ENCODE measurements around the gene ECI2.

The ECI2 gene, protein sequence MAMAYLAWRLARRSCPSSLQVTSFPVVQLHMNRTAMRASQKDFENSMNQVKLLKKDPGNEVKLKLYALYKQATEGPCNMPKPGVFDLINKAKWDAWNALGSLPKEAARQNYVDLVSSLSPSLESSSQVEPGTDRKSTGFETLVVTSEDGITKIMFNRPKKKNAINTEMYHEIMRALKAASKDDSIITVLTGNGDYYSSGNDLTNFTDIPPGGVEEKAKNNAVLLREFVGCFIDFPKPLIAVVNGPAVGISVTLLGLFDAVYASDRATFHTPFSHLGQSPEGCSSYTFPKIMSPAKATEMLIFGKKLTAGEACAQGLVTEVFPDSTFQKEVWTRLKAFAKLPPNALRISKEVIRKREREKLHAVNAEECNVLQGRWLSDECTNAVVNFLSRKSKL

DNA sequence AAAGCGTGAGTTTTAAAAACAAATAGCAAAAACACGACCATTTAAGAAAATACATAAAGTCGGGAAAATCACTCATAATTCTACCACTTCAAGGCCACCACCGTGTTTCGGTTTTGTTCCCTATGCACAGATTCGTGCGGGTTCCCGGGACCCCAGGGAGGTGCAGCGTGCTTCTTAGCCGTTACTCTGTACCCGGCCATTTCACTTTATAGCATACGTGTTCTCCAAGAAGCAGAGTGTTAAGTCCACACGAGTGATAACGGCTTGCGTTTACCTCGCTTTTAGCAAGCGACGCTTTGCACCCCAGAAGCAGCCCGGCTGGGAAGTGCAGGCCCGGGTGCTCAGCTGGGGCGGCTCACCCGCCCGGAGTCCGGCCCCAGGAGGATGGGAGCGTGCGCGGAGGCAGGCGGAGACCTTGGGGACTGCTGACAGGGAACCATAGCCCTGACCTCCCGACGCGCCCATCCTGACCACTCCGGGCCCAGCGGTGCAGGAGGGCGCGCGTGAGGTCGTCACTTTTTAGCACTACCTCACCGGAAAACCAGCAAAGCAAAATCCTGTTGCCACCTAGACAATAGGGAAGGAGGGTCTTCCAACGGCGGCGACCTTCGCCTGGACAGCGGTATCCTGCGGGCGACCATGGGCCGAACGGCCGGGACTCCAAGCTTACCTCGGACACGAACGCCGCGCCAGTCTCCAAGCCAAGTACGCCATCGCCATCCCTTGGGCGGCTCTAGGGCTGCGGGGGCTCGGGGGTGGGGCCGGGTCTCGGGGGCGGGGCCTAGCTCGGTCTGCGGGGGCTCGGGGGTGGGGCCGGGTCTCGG lies at the start of gene ECI2:
TSS of gene ECI2 (minus strand) at position 735 of the 824 bp plus-strand sequence. CDS start at position 720, 15 bp downstream.
- DNase-seq (ENCODE audit: low spot score), result peak; percentile 65

DNA sequence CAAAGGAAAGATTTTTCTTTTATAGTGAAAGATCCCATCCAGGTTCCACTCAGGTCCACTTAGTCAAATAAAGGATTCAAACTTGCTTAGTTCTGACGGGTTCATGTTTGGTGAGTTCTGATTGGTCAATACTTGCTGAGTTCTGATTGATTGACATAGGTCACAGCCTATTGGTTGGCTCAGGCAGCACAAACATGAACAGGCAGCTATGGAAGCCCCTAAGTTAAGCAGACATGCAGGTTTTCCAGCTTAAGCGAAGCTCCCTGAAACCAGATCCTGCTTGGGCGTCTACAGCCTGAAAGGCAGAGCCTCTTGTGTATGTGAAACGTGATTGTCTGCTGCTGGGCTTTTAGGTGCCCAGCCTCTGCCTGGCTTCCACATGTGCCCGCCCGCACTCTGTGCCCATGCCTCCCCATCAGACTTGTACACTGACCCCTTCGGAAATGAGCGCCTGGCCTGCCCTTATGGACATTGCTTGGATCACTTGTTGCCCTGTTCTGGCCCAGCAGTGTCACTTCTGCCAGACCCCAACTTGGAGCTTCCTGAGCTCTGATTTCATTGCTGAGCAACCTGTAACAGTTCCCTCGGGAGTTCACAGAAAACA lies 45.4 kb upstream of the ECI2 start:
- DNase-seq (ENCODE audit: low spot score), result no peak

DNA sequence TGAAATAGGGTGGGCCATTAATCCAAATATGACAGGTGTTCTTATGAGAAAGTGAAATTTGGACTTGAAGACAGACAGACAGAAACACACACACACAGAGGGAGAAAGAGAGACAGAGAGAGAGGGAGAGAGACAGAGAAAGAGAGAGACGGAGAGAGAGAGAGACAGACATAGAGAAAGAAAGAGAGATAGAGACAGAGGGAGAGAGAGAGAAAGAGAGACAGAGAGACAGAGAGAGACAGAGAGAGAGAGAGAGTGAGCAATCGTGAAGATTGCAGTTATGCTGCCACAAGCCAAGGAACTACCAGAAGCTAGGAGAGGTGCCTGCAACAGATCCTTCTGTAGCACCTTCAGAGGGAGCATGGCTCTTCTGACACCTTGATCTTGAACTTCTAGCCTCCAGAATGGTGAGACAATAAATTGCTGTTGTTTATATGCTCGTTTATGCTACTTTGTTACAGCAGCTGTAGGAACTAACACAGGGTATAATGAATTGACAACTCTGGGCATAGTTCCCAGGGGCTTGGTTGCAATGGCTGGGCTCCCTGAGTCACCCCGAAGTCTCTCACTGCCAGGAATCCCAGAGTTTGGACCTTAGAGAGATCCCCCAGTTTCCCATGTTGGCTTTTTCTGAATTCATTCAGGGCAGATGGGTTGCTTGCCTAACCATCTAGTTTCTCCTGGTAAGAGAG lies 44.7 kb upstream of the ECI2 start:
- no peak for DNase-seq (ENCODE audit: low spot score)

DNA sequence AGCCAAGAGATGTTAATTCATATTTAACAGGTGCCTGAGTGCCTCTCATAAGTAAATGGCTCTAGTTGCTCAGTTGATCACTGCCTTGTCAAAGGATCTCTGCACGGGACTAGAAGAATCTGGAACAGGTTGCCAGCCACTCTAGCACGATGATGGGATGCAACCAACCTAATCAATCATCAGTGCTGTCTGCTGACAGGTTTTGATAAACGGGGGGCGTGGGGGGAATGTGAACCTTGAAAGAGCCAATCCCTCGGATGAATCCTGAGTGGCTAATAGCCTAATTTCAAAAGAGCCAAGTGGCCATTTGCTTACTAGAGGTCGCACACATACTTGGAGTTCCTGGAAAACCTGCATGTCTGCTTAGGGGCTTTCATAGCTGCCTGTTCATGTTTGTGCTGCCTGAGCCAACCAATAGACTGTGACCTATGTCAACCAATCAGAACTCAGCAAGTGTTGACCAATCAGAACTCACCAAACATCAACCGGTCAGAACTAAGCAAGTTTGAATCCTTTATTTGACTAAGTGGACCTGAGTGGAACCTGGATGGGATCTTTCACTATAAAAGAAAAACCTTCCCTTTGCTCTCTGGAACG lies 43.5 kb upstream of the ECI2 start:
- no peak for DNase-seq (ENCODE audit: low spot score)

DNA sequence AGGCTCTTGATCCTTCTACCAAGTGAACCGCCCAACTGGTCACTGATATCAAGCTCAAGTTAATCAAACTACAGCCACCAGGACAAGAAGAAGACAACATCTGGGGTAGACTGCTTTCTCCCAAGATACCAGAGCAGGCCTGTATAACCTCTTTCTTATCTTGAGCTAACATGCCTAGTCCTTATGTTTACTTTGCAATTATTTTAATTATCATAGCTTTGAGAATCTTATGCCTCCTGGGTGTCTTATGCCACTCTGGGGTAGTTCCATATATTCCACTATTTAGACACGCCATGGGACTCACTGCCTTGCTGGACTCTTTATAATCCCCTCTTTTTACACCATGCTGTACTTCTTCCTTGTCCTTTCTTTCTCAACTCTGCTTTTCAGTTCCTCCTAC lies 41.5 kb upstream of the ECI2 start:
- DNase-seq (ENCODE audit: low spot score), result no peak

DNA sequence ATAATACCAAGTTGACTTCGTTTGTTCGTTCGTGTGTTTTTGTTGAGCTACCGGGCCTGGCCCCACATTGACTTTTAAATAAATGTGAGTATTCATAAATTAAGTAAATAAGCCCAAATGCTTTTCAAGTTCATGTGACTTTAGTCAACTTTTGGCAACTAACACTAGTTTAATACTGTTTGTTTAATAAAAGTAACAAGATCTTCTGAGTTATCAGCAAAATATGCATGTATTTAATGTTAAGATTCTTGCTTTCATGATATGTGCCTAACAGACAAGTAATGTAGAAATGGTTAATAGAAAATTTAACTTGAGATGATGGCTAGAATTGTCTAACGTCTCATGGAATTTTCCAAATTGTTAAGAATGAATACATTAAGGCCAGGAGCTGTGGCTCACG lies 38.7 kb upstream of the ECI2 start:
- no peak for DNase-seq (ENCODE audit: low spot score)

DNA sequence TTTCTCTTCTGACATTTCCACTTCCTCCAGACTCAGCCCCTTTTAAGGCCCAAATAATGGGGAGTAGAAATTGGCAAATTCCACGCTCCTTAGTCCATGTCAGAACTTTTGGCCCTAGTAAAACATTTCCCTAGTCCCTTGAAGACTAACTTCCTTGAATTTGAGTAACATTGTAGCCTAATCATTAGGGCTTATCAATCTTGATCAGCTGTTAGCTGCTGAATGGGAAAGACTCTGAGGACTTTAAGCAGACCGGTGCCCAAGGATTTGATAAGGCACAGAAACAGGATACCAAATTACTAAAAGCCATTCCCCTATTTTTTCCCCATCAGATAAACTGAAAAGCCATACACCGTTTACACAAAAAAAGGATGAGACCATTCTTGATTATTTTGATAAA lies 37.0 kb upstream of the ECI2 start:
- no peak for DNase-seq (ENCODE audit: low spot score)

DNA sequence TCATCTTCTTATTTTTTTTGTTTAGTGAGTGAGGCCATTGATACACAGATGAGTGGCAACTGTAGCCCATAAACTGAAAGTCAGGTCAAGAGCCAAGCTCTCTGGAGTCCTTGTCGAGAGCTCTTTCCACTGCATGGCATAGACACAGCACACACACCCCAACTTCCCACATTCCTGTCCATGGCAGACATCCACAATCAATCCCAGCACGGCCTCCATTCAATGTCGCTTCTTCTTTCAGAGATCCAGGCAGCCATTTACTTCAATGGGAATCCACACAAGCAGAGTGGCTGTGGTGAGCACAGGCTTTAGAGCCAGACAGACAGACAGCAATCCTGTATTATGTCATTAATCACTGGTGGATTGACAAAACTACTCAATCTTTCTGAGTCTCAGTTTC lies 34.9 kb upstream of the ECI2 start:
- DNase-seq (ENCODE audit: low spot score), result no peak

DNA sequence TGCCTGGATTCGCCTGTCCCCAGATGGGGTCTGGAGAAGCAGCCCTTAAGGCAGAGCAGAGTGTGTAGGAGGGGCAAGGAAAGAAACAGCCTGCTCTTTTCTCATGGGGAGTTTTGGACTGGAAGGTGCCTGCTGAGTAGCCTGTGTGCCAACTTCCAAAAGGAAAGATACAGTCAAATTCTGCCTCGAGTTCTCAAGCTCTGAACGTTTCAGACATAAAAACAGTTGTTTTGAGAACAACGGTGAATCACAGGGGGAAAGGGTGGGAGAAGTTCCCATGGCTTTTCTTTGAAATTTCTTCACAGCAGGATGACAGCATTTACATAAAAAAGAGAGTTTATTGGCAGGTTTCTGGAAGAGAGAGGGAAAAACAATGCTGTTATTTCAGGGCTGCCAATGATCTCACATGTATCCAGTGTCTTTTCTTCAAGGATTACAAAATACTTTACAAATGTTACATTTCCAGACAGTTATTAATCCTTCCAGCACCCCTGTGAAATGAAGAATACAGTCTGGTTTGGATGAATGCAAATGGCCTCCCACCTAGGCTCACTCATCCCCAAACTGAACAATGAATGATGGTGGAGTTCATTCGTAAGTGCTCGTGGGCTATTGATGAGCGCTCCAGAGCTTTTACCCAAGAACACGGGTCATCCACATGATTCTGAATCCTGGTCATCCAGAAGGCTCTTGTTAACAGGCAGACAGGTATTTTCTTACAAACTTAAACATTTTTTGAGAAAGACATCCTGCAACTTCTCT lies 33.8 kb upstream of the ECI2 start:
- no peak for DNase-seq (ENCODE audit: low spot score)

DNA sequence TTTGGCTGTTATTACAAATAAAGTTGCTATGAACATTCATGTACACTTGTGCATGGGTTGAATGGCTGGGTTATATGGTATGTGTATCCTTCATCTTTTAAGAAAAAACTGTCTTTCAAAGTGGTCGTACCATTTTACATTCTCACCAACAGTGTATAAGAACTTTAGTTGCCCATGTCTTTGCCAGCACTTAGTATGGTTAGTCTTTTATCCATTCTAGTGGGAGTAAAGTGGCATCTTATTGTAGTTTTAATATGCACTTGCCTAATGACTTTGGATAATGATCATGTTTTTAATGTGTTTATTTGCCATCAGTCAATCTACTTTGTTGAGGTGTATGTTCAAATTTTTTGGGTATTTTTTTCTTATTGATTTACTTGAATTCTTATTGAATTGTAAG lies 32.5 kb upstream of the ECI2 start:
- no peak for DNase-seq (ENCODE audit: low spot score)

DNA sequence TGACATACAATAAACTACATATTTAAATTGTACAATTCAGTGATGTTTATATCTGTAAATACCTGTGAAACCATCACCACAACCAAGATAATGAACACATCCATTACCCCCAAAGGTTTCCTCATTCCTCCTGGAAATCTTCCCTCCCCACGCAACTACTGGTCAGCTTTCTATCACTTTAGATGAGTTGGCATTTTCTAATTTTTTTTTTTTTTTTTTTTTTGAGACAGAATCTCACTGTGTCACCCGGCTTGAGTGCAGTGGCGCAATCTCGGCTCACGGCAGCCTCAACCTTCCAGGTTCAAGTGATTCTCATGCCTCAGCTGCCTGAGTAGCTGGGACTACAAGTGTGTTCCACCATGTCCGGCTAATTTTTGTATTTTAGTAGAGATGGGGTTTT lies 31.7 kb upstream of the ECI2 start:
- no peak for DNase-seq (ENCODE audit: low spot score)

DNA sequence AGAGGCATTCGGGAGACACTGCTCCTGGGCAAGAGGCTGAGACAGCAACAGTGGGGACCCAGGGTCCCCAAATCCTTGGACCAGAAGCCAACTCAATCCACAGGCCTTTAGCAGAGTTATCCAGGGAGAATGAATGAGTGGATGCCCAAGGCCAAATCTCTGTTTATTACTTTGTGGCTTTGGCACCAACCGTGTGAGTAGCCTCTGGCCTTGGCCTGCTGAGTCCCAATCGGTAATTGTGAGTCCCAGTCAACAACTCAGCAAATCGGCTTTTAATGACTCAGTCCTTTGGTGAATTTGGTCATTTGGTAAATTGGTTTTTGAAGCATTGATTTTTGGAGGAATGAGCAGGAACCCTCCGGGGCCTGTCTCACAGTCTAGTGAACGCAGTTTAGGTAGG lies 29.1 kb upstream of the ECI2 start:
- no peak for DNase-seq (ENCODE audit: low spot score)

DNA sequence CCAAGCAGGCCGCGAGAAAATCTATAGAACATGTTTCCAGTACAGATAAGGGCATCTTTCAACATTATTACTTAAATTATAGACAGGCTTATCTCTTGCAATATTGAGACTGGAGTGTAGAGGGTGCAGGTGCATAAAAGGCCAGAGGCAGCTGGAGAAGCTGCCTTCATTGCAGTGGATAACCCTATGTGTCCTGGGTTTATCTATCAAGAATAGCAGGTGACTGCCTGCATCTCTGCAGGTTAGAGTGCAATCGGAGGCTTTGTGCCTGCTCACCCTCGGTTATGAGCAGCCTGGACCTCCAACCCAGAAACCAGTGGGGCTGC lies 28.7 kb upstream of the ECI2 start:
- DNase-seq (ENCODE audit: low spot score), result no peak

DNA sequence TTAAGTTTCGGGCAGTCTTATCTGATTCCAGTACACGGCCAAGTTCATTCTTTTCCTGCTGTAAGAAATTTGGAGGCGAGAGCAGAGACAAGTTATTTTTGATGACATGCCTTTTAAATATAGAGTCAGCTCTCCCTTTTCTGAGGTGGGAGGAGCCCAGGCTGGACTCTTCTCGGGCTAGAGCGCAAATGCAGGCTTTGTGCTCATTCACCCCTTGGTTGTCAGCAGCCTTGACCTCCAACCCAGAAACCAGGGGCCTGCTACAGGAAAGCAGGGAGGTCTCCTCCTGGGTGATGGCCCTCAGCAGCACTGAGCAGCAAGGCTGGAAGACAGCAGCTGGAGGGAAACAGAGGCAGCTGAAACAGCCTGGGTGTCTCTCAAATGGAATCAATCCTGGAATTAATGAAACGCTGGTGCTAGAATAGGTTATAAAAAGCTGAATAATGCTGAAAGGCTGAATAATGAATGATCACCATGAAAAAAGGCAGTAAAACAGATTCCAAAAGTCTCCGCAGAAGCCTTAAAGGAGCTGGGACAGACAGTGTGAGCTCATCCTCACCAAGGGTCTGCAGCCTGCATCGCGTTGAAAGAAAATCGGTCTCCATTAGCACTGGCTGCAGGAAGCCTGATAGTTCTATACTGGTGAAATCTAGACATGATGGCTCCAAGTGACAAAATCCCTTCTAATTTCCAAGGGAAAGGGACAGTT lies 28.2 kb upstream of the ECI2 start:
- no peak for DNase-seq (ENCODE audit: low spot score)

DNA sequence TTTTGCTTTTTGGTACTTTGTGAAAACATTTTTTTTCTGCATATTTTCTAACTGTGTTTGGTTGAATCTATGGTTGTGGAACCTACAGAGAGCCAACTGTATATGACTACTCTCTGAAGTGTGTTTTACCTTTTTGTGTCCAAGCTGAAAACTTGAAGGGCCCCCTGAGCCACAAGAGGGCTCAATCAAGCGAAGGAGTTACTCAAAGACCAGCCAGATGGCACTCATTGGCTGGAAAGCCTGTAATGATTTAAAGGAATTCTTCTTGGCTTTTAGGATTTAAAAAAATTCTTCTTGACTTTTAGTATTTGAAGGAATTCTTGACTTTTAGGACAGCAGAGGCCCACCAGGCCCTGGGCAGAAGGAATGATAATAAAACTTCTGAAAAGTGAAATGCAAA lies 27.0 kb upstream of the ECI2 start:
- DNase-seq (ENCODE audit: low spot score), result no peak

DNA sequence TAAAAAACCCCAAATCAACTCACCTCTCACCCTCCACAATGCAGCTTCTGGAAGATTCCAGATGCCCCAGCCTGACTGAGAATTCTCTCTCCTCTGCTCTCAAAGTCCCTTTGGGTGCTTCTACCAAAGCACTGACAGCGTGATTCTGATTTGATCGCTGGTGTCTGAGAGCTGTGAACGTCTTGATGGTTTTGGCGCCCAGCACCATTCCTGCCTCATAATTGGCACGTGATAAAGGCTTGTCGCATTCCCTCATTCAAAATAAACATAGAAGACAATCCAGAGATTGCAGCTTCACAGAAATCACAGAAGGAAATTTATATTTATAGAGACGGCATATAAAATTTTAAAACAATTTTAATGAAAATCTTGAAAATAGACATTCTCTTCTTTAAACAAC lies 24.1 kb upstream of the ECI2 start:
- DNase-seq (ENCODE audit: low spot score), result no peak

DNA sequence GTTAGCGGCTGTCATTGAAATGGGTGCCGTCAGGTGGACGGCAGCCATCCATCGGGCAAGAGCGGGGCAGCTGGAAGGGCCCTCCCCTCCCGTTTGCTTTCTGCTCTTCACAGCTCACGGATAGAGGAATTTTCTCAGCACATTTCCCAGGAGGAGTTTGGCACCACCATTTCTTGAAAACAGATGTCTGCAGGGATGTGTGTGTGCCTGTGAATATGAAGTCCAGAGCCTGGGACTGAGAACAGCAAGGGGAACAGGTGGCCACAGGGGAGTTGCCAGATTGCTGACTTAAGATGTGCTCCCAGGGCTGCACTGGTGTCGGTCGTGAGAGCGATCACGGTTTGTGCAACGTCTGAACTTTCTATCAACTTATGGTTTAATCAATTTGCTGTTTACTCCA lies 22.1 kb upstream of the ECI2 start:
- no peak for DNase-seq (ENCODE audit: low spot score)

DNA sequence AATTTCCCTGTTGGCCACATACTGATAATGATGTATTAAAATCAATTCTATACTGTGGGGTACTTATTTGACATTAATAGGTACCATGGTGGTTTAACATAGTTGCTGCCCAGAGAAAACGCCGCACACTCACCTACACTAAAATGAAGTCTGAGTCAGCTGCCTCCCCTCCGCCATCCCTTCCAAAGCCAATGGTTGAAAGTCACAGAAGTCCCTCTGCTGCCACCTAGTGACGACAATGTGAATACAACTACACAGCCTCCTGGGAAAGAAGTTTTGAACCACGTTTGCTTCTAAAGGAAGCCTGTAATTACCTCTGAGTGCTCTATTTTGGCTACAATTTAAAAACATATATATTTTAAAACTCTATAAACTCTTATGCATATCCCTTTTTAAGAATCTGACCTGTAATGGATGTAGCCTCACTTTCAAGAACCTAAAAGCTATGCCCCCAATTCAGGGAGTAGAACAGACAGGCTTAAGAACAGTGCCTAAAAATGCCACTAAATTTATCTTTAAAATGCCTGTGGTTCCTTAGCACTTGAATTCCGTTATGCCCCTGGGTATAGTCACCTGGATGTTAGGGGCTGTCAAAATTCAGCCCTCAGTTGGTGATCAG lies 20.6 kb upstream of the ECI2 start:
- peak; percentile 75 for DNase-seq (ENCODE audit: low spot score)

DNA sequence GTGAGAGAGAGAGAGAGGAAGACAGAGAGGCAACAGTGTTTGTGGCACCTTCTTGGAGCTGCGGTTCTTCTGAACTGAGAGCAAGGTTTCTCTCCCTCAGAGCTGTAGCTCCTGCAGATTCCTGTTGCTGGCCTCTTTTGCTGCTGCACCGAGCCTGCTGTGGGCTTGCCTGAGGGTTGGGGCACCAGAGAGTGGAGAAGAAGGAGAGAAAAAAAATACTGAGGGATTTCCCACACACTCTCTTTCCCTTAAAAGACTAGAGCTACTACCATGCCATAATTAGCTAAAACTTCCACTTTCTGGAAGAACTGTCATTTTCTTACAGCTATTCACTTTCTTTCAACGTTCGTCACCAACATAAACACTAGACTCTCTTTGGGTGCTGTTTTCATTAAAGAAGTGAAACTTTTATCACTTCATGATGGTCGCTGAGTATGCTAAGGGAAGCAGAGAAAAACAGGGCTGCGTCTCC lies 18.2 kb upstream of the ECI2 start:
- no peak for DNase-seq (ENCODE audit: low spot score)

DNA sequence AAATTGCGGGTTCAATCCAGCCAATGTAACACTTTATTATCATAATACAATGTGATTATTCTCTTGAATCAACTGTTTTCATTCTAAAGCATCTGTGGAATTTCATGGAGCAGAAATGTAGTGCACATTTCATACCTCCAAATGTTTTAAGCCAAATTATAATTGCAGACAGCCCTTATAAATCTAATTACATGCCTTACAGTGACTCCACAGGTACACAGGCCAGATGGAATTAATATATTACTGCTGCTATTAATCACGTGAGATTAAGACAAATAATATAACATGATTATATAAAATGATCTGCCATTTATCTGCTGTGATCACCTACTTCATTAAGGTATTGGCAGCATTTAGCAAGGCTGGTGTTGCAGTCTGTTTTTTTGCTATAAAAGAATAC lies 9.7 kb upstream of the ECI2 start:
- no peak for DNase-seq (ENCODE audit: low spot score)

Measured in kidney capillary endothelial cell (primary cell).